Raji (cell line): Measurements from ENCODE around the gene VWF.

Experiments used
- POLR2A ChIP-seq: IDR thresholded peaks from 2 replicates; pipeline ENCODE4 v1.6.1; 2011; ENCODE audit warnings: low read depth, low read length, control low read depth; ENCODE audit not compliant: insufficient read depth

Gene VWF

DNA sequence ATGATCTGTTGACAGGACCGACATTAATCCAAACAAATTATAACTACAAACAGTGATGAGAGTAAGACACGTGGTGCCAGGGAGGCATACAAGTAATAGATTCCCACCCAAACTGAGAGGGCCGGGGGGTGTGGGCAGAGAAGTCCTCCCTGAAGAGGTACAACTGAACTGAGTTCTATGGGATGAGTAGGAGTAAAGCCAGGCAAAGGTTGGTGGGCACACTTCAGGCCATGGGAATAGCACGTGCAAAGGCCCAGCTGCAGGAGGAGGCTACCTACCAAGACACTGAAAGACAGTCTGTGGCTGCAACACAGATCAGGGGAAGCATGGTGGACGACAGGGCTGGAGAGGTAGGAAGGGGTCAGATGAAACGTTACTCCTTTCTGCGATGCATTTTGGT, 22.0 kb upstream of the VWF start:
- no peak for TF ChIP-seq POLR2A

DNA sequence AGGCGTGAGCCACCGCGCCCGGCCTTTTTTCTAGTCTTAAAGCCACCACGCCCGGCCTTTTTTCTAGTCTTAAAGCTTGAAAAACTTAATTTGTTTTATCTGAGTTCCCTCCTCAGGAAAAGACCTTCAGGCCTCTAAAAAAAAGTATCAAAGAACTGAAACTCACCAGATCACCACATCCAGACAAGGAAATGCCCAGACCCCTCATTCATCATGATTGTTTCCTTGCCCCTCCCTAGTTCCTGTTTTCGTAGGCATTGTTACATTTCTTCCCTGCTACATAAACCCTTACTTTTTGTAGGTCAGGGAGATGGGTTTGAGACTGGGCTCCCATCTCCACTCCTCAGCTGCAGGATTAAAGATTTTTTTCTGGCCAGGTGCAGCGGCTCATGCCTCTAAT, 21.1 kb upstream of the VWF start:
- TF ChIP-seq POLR2A, result no peak

DNA sequence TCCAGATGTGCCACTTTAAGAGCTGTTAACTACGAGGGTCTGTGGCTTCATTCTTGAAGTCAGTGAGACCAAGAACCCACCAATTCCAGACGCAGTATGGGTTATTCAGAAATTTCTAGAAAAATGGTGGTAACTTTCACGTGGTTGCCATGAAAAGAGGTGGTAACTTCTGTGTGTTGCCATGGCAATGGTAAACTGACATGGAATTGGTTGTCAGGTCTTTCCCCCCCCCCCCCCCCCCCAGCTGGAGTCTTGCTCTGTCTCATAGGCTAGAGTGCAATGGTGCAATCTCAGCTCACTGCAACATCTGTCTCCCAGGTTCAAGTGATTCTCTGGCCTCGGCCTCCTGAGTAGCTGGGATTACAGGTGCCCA, 18.8 kb upstream of the VWF start:
- TF ChIP-seq POLR2A, result no peak

DNA sequence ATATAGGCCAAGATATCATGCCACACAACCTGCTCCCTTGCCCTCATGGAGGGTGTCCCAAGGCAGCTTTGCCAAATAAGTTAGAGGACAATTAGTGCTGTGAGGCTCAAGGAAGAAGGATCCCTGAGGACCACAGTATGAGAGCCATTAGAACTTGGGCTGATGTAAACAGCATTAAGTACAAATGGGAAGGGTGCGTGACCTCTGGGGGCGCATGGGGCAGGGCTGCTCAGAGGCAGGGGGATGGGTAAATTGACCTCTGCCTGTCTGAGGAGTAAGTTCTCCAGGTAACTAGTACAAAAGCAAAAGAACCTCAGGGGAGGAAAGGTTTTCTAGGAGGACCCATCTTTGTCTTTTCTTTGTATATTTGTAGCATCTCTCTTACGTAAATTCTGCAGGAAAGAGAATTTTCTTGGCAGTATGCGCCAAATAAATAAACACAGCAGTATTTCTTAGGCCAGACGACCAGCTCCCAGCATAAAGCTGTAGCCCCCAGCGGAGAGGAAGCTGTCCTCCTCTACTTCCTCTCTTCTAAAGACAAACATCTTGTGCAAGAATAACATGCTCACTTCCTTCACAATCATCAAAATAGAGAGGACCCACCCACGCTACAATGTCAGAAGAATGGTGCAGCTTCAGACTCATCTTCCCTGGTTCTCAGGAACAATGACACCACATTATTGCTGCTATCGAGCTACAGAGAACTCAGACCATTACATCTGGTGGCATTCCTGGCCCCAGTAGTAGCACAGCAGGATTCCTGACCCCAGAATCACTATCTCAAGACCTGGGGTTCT, 16.4 kb upstream of the VWF start:
- TF ChIP-seq POLR2A, result no peak

DNA sequence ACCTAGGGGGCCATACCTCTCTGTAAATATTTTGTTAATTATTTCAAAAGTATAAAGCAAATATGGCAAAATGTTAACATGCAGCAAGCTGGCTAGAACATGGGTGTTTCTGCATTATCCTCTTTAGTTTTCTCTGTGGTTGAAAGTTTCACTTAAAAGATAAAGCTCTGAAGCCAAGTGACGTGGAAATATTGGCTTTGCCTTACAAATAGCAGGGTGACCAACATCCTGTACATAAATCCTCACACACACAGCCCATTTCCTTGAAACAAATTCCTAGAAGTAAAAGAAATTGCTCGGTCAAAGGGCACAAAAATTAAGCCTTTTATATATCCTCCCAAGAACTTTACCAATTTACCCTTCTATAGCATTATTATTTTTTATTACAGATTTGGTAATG, 10.6 kb upstream of the VWF start:
- TF ChIP-seq POLR2A, result no peak

DNA sequence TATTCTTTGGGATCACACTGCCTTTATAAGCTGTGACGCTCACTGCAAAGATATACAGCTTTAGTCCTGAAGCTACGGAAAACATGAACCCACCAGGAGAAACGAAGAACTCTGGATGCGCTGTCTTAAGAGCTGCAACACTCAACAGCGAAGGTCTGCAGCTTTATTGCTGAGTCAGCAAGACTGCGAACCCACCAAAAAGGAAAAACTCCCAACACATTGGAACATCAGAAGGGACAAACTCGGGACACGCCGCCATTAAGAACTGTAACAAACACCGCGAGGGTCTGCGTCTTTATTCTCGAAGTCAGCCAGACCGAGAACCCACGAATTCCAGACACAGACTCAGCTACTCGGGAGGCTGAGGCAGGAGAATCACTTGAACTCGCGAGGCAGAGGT, 9.2 kb upstream of the VWF start:
- TF ChIP-seq POLR2A, result no peak

DNA sequence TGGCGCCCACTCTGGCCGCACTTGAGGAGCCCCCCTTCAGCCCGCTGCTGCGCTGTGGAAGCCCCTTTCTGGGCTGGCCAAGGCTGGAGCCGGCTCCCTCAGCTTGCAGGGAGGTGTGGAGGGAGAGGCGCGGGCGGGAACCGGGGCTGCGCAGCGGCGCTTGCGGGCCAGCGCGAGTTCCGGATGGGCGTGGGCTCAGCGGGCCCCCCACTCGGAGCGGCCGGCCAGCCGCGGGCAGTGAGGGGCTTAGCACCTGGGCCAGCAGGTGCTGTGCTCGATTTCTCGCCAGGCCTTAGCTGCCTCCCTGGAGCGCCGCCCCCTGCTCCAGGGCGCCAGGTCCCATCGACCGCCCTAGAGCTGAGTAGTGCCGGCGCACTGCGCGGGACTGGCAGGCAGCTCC, 8.0 kb upstream of the VWF start:
- TF ChIP-seq POLR2A, result no peak

DNA sequence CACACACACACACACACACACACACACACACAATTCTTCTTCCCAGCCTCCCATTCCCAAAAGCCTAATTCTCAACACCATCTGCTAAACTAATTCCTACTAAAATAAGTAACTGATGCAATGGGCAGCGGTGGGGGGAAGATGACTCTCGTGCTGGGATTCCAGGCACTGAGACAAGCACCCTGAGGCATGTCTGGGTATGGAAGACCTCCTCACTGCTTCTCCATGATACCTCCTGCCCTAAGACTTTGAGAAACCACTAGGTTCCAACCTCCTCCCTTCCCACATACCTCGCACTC, 789 bp upstream of the VWF start:
- no peak for TF ChIP-seq POLR2A

DNA sequence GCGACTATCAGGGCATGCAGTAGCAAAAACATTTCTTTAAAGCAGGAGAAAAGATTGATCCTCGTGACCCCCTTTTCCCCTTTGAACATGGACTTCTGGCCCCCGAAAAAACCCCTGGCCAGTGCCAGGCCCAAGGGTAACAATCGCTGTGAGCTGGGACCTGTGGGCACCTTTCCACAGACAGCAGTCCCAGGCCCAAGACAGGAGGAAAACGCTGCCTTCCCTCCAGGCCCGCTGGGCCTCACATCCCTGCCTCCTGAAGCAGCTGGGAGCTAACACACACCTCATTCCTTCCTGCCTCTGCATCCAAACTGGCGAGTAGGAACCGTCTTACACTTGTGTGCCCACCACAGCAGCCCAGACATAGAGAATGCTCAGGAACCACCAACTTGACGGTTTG, 1.2 kb downstream of the VWF start:
- no peak for TF ChIP-seq POLR2A

DNA sequence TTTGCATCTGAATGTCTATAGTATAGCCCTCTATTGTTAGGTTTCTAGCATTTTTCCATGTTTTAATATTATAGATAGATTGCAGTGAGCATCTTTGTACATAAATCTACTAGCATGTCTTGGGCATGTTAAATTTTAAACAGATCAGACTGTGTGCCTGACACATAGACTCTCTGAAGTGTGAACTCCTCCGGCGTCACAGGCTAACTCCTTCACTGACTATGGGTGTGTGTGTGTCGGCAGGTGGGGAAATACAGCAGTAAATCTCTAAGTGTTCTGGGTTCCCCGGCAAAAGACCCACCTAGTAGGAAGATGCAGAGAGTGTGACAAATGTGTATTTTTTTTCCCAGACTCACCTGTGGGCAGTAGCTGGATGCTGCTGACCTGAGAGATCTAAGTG, 2.3 kb downstream of the VWF start:
- no peak for TF ChIP-seq POLR2A

DNA sequence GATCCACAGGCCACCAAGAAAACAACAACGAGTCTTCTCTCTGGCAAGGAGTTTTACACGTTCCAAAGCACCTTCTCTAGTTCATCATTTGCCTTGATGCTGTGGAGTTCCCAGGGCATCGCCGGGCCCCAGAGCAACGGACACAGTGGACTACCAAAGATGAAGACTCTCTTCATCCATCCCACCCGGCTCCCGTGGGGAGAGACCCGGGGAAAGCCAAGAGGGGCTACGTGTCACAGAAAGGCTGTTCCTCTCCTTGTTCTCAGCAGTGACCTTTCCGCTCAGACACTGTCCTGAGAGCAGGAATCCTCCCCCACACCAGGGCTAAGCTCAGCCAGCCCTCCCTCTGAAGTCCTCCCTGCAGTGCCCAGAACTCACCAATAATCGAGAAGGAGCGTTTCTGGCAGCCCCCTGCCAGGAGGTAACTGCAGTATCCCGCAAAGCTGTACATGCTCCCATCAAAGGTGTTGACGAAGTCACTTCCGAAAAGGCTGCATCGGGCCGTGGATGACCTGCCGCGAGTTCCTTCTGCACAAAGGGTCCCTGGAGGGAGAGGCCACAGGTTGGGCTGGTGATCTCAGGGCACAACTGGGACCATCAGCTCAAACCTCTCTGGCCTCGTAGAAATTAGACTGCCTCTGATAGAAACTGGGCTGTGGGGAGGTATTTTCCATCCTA, 3.5 kb downstream of the VWF start:
- no peak for TF ChIP-seq POLR2A

DNA sequence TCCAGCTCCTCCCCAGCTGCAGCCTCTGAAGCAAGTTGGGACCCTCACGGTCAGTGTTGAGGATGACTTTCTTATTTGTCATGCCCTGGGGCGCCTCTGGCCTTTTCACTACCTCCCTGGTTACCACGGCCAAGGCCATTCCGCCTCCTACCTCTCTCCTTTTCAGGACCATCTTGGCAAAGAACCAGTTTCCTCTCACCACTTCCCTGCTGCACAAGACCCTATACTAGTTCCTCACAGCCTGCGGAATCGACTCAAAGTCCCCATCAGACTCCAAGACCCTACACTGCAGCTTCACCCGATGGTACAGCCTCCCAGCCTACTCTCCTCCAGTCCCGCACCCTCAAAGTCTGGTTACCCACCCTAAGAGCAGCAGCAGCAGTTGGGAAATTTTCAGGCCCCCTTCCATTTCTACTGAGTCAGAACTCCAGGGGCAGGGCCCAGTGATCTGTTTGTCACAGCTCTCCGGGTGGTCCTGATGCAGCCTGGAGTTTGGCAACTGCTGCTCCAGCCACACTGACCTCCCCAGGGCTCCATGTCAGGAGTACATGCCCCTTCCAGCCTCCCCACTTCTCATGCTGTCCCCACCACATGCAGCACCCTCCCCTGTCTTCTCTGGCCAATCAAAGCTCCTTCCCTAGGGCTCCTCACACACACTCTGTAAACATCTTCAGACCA, 5.4 kb downstream of the VWF start:
- no peak for TF ChIP-seq POLR2A

DNA sequence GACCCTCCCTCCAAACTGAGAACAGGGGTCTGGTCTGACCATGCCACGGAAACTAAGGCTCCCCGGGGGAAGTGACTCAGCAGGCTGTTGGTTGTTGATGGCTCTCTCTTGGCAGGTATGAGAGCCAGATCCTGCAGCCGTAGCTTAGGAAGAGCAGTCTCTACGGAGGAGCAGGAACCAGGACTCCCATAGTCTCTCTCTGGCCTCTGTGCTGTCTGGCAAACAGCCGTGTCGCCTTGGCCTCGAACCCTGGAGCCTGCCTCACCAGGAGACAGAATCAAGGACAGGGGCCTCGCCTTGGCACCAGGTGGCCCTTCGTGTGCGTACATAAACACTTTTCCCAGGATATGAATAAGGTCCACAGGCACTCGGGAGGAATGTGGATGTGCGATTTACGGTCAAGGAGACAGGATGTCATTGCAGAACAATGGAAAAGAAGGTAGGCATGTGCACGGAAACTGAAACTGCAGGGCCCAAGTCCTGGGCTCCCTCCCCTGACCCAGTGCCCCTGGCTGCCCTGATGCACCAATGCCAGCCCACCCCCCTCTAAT, 7.9 kb downstream of the VWF start:
- TF ChIP-seq POLR2A, result no peak

DNA sequence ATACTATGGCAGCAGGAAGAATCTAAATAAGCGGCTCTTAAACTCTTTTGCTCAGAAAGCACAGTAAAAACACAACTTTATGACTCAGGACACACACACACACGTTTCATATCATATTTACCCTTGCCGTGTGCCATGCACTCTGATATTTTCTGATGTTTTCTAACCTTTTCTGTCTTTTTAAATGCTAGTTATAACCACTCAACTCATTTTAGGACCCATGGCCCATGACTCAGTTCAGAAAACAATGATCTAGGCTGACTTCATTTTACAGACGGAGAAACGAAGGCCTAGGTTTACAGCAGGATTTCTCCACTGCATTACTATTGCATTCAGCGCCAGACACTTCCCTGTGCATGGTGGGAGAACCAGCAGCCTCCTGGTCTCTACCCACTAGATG, 9.1 kb downstream of the VWF start:
- TF ChIP-seq POLR2A, result no peak

DNA sequence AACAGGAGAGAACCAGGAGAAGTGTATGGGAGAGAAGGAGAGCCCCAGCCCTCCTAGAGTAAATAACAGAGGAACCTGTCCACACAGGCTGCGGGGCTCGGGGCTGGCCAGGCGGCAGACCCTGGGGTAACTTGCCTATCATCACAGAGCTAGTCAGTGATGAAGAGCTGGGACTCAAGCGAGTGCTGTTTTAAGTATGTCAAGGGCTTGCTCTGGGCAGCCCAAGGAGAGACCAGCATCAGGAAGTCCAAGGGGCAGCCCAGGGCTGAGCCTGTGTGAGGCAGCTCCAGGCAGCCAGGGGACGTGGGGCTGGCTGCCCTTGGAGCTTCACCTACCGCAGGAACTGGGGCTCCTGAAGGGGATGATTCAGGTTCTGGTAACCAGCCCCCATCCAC, 10.0 kb downstream of the VWF start:
- no peak for TF ChIP-seq POLR2A
